ENCODE results near the gene DNAJC4.
"Not testable (repeated sequence)": the region's sequence is repeated elsewhere in the genome, so short reads cannot be mapped to it uniquely, and the experiment has no call there.

The DNAJC4 gene

DNA sequence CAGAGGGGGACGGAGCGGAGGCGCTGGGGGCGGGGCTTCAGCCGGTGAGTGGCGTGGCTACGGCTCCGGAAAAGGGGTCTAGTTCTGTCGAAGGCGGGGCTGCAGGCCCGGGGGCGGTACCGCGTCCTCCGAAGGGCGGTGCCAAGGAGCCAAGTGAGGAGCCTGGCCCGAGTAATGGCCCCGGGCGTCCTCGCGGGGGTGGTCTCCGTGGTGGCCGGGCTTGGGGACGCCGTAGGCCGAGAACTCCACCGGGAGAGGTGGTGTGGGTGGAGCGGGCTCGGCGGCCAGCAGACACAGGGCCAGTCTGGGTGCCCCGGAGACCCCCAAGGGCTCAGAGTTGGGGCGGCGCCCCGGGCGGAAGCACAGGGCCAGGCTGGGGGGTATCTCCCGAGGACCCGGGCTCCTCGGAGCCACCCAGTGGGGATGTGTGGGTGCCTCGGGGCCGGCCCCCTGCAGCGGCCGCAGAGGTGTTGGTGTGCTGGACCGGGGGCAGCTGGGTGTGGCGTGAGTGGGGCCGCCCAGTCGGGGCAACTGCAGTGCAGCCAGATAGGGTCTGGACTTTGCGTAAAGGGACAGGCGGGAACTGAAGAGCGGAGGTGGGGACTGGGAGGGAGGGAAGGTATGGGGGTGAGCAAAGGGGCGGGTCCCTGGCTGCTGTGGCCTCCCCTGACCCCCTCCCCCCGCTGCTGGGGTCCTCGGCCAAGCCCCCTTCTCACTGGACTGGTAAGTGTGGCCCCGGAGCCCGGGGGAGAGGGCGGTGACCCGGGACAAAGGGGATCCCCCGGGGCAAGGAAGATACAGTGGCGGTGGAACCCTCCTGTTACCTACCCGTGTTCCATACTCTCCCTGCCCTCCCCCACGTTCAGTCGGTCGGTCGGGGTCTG, 11.4 kb downstream of the DNAJC4 start:
- H3K4me3 ChIP-seq, result peak overlapping the region; percentile 96
- DNase-seq (ENCODE audit: low spot score), result no peak
- TF ChIP-seq, protein P1, sequence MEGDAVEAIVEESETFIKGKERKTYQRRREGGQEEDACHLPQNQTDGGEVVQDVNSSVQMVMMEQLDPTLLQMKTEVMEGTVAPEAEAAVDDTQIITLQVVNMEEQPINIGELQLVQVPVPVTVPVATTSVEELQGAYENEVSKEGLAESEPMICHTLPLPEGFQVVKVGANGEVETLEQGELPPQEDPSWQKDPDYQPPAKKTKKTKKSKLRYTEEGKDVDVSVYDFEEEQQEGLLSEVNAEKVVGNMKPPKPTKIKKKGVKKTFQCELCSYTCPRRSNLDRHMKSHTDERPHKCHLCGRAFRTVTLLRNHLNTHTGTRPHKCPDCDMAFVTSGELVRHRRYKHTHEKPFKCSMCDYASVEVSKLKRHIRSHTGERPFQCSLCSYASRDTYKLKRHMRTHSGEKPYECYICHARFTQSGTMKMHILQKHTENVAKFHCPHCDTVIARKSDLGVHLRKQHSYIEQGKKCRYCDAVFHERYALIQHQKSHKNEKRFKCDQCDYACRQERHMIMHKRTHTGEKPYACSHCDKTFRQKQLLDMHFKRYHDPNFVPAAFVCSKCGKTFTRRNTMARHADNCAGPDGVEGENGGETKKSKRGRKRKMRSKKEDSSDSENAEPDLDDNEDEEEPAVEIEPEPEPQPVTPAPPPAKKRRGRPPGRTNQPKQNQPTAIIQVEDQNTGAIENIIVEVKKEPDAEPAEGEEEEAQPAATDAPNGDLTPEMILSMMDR (IDR thresholded peaks at IDR 0.05), result no peak
- peak overlapping the region; percentile 93 to 100 for H3K27ac ChIP-seq

DNA sequence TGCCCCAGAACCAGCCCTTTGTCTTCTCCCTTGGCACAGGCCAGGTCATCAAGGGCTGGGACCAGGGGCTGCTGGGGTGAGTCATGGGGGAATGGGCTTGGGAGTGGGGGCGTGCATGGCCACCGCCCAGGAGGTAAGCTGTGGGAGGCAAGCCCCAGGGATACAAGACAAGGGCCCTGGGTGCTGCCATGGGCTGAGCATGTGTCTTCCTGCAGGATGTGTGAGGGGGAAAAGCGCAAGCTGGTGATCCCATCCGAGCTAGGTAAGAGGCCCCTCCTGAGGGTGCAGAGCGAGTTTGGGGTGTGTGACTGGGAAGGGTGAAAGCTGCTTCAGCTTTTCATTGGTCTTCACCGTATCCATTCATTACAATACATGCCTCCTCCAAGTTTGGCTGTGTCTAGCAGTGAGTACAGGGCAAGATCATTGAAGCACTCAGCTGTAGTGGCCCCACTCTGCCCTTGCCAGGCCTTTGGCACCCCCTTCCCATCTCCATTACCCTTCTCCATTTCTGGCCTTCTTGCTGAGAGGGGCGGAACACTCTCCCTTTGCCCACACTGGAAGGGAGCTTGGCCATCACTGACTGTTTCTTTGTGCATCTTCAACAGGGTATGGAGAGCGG, 13.0 kb downstream of the DNAJC4 start:
- peak overlapping the region in 1 of 2 donors; percentile 100 for H3K27ac ChIP-seq

DNA sequence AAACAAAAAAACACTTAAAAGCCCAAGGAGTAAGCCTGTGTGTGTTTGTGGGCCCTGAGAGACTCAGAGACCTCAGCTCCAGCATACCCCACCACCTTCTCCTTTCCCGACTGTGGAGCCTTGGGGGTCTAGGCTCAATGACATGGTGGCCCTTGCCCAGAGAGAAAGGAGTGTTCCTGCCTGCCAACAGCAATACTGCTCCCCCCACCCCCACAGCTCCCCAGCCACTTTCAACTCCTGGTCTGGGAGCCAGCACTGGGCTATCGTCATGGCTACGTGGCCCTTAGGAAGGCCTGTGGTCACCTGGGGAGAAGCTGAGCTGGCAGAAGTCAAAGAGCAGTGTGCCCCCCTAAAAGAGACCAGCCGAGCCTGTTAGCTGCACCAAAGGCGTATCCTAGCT, 13.8 kb downstream of the DNAJC4 start:
- Histone ChIP-seq H3K27ac (no peak overlapping the region), H3K4me3 (no peak overlapping the region)
- no peak for DNase-seq (ENCODE audit: low spot score)
- TF ChIP-seq, protein P1 (IDR thresholded peaks at IDR 0.05), result no peak

More for the DNA sequence above, 13.0 kb downstream of the DNAJC4 start:
- no peak for DNase-seq (ENCODE audit: low spot score)
- peak overlapping the region; percentile 96 for H3K4me3 ChIP-seq
- TF ChIP-seq, protein P1 (IDR thresholded peaks at IDR 0.05), result no peak

DNA sequence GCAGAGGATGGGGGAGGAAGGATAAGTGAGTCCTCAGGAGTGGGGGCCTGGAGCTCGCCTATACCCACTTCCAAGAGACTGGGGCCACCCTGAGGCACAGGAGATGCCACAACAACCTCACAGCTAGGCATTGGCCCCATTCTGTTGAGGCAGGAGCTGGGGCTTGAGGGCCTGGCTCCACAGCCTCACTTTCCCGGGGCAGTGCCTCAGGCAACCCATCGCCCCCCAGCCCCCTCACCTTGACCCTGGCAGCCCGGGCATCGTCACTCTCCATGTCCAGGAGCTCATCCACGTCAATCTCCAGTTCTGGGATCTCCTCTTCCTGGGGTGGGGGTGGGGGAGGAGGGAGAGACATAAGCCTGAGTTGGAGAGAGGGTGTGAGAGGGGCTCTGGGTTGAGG, 14.6 kb downstream of the DNAJC4 start:
- TF ChIP-seq, protein P1 (IDR thresholded peaks at IDR 0.05), result no peak
- Histone ChIP-seq H3K4me3 (peak overlapping the region; percentile 81), H3K27ac (peak overlapping the region; percentile 87 to 95)

DNA sequence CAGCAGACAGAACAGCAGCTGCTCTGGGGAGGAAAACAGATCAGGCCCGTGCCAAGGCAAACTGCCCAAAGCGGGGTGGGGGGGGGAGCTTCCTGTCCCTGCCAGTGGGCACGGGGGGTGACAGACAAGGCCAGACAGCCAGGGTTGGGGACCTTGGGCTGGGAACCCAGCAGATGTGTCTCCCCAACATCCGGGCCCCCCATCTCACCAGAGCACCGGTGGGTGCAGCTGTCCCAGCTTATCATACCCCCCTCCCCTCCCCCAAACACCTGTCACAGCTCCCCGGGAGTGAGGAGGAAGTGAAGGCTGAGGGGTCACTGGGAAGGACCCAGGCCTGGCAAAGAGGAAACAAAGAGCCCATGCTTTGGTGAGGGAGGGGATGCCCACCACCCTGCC, 15.1 kb downstream of the DNAJC4 start:
- DNase-seq (ENCODE audit: low spot score), result no peak
- TF ChIP-seq, protein P1 (IDR thresholded peaks at IDR 0.05), result no peak

More for the DNA sequence above, 14.6 kb downstream of the DNAJC4 start:
- no peak for DNase-seq (ENCODE audit: low spot score)

DNA sequence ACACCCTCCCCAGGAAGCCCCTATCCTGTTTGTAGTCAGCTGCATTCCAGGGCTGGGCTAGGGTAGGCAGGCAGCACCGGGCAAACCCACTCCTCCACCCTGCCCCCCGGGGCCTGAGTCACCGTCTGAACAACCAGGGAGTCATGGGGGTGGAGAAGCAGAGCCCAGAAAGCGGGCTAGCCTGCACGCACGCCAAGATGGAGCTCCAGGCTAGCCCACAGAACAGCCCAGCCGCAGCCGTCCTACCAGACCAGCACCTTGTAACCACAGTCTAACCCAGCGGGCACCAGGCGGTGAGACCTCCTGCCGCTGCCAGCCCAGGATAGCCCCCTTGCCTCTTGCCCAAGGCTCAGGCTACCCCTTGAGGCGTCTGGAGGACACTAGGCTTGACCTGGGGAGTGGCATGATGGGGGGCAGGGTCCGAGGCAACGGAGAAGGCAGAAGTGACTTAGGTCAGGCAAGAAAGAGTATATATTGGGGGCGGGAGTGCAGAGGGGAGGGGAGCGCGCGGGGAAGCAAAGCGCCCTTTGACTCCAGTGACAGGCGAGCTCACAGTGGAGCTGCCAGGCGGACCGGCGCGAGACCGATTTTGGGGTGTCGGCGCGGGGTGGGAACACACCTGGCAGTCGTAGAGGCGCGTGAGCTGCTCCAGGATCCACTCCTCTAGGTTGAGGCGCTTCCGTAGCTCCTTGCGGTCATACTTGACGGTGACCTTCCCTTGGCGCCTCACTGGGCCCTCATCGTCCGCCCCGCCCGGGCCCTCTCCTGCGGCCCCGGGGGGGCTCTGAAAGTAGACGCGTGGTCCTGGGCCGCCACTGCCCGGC, 15.7 kb downstream of the DNAJC4 start:
- Histone ChIP-seq H3K27ac (peak overlapping the region; percentile 87 to 95), H3K4me3 (peak overlapping the region; percentile 81)
- TF ChIP-seq, protein P1 (IDR thresholded peaks at IDR 0.05), result no peak
- DNase-seq (ENCODE audit: low spot score), result peak; percentile 92

More for the DNA sequence above, 15.1 kb downstream of the DNAJC4 start:
- H3K4me3 ChIP-seq, result peak overlapping the region; percentile 81
- peak overlapping the region; percentile 87 to 95 for H3K27ac ChIP-seq

DNA sequence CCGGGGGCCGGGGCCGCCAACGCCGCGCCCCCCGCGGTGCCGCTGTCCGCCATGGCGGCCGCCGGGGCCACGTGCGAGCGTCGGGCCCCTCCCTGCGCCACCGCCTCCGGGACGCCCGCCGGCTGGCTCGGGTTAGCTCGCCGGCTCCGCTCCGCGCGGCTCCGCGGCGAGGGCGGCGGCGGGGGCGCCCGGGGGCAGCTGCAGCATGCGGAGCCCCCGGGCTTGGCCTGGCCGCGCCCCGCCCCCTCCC, 16.2 kb downstream of the DNAJC4 start:
- not testable (repeated sequence) for DNase-seq (ENCODE audit: low spot score)
- Histone ChIP-seq H3K4me3 (peak overlapping the region; percentile 81), H3K27ac (peak overlapping the region; percentile 87 to 95)

Measured in coronary artery (tissue), 2 donors.